Transverse colon (tissue), 3 donors: ENCODE results near the gene DALRD3.

Source experiments
- CTCF ChIP-seq, 5 experiments: fragments of 200-600 bp in 3 of 5; fragments of 450-650 bp in 2 of 5; sonication (generic) in 3 of 5; IDR thresholded peaks; 1 replicate in 2 of 5; 2 replicates in 3 of 5; pipeline ENCODE4 v1.5.1; 2016 to 2017; ENCODE audit warnings: antibody characterized with exemption in 5 of 5, inconsistent platforms in 3 of 5, mild to moderate bottlenecking in 2 of 5, moderate library complexity in 1 of 5
- EP300 ChIP-seq: sonication (generic); formaldehyde crosslinking; IDR thresholded peaks from one replicate; pipeline ENCODE4 v1.6.1; 2017; ENCODE audit warnings: antibody characterized with exemption, low read depth
- POLR2A ChIP-seq: fragments of 450-650 bp; IDR thresholded peaks from one replicate; pipeline ENCODE4 v1.6.1; 2016; ENCODE audit warnings: antibody characterized with exemption, mild to moderate bottlenecking, moderate library complexity

GRCh38 chr3:48983096-48983495, 35.3 kb downstream of the DALRD3 start:
- no peak for TF ChIP-seq POLR2A
- TF ChIP-seq CTCF (IDR thresholded peaks at IDR 0.05) = no peak
- no peak for TF ChIP-seq EP300
